HG03354 (cell line): ENCODE measurements around the gene RUNX2.
A peak's percentile ranks its signal among the peaks of the same experiment; 100 is the strongest.

Source experiments
- ATAC-seq: cut with Tn5 transposase; IDR thresholded peaks from one replicate; pipeline ENCODE4 v1.9.1; 2021; ENCODE audit warnings: mild to moderate bottlenecking; ENCODE audit not compliant: unreplicated experiment, poor library complexity, severe bottlenecking

The RUNX2 gene

GRCh38 chr6:45474376-45474775 is 146.2 kb downstream of the RUNX2 start:
- no peak for ATAC-seq

- ATAC-seq, result no peak
Measured at GRCh38 chr6:45476341-45476740, 148.2 kb downstream of the RUNX2 start.

GRCh38 chr6:45477278-45477677 is 149.1 kb downstream of the RUNX2 start:
- ATAC-seq, result no peak

GRCh38 chr6:45477790-45478189 is 149.7 kb downstream of the RUNX2 start:
- ATAC-seq, result no peak

- no peak for ATAC-seq
Measured at GRCh38 chr6:45478240-45478639, 150.1 kb downstream of the RUNX2 start.

- ATAC-seq, result peak; percentile 82
Measured at GRCh38 chr6:45479834-45480751, 152.0 kb downstream of the RUNX2 start.

GRCh38 chr6:45480752-45481415 is 152.8 kb downstream of the RUNX2 start:
- ATAC-seq, result no peak

GRCh38 chr6:45483021-45483420 is 154.9 kb downstream of the RUNX2 start:
- ATAC-seq, result no peak

GRCh38 chr6:45483501-45483900 is 155.4 kb downstream of the RUNX2 start:
- no peak for ATAC-seq

- ATAC-seq, result no peak
Measured at GRCh38 chr6:45486736-45487135, 158.6 kb downstream of the RUNX2 start.

GRCh38 chr6:45487645-45488044 is 159.5 kb downstream of the RUNX2 start:
- no peak for ATAC-seq

- no peak for ATAC-seq
Measured at GRCh38 chr6:45488269-45488668, 160.1 kb downstream of the RUNX2 start.

- no peak for ATAC-seq
Measured at GRCh38 chr6:45488889-45489288, 160.8 kb downstream of the RUNX2 start.

GRCh38 chr6:45491048-45491735 is 163.1 kb downstream of the RUNX2 start:
- ATAC-seq, result no peak

GRCh38 chr6:45491874-45492273 is 163.7 kb downstream of the RUNX2 start:
- no peak for ATAC-seq

GRCh38 chr6:45493761-45494160 is 165.6 kb downstream of the RUNX2 start:
- ATAC-seq, result no peak

GRCh38 chr6:45494416-45495135 is 166.4 kb downstream of the RUNX2 start:
- no peak for ATAC-seq

- no peak for ATAC-seq
Measured at GRCh38 chr6:45495429-45496084, 167.4 kb downstream of the RUNX2 start.

- no peak for ATAC-seq
Measured at GRCh38 chr6:45496085-45496433, 167.9 kb downstream of the RUNX2 start.
